Measurements from ENCODE around the gene SURF6.

The SURF6 gene

GRCh38 chr9:133335924-133336811, at the start of gene SURF6:
Gene SURF6 (minus strand): TSS chr9:133336188. CDS start chr9:133336132, 56 bp downstream.
- peak within 1 kb of the TSS; percentile 82 for H3K4me3 ChIP-seq
- H3K27ac ChIP-seq = peak within 1 kb of the TSS in 1 of 2 donors; percentile 80
- DNase-seq (ENCODE audit: low spot score) = peak; percentile 89
- TF ChIP-seq CTCF (IDR thresholded peaks at IDR 0.05) = no peak

GRCh38 chr9:133385452-133385851, 49.5 kb upstream of the SURF6 start:
- no peak for TF ChIP-seq CTCF (IDR thresholded peaks at IDR 0.05)
- Histone ChIP-seq H3K27ac (no peak overlapping the region), H3K4me3 (no peak overlapping the region)
- DNase-seq (ENCODE audit: low spot score) = no peak

GRCh38 chr9:133384736-133385321, 48.8 kb upstream of the SURF6 start:
- TF ChIP-seq CTCF (IDR thresholded peaks at IDR 0.05) = no peak
- H3K27ac ChIP-seq = no peak overlapping the region
- H3K4me3 ChIP-seq = no peak overlapping the region
- no peak for DNase-seq (ENCODE audit: low spot score)

- H3K27ac ChIP-seq = no peak overlapping the region
- DNase-seq (ENCODE audit: low spot score) = no peak
- TF ChIP-seq CTCF (IDR thresholded peaks at IDR 0.05) = no peak
- no peak overlapping the region for H3K4me3 ChIP-seq
These were observed 47.5 kb upstream of the SURF6 start for GRCh38 chr9:133383438-133383837.

- no peak overlapping the region for H3K4me3 ChIP-seq
- no peak overlapping the region for H3K27ac ChIP-seq
- DNase-seq (ENCODE audit: low spot score) = no peak
- TF ChIP-seq CTCF (IDR thresholded peaks at IDR 0.05) = no peak
These were observed 46.6 kb upstream of the SURF6 start for GRCh38 chr9:133382507-133383141.

- Histone ChIP-seq H3K4me3 (no peak overlapping the region), H3K27ac (no peak overlapping the region)
- no peak for TF ChIP-seq CTCF (IDR thresholded peaks at IDR 0.05)
- DNase-seq (ENCODE audit: low spot score) = no peak
These were observed 44.7 kb upstream of the SURF6 start for GRCh38 chr9:133380734-133381133.

Data from coronary artery (tissue), 2 donors.